Lower leg skin (tissue), 4 donors: ENCODE results near the gene METTL21A. TPM values are rescaled to one million over a fixed set of nuclear protein-coding genes. Genes with fewer than 3 reads are reported as not detected.
"Not testable (repeated sequence)": the region's sequence is repeated elsewhere in the genome, so short reads cannot be mapped to it uniquely, and the experiment has no call there.

Experiments
- DNase-seq, 2 donors: peaks; one replicate each; pipeline ENCODE4 v3.0.0-alpha.2; 2019; ENCODE audit warnings: low spot score in 2 of 2
- H3K4me3 ChIP-seq: fragments of 200-600 bp; sonication (generic); 2 replicates; pipeline ENCODE4 v1.5.1; 2017; ENCODE audit warnings: mild to moderate bottlenecking, low read depth; ENCODE audit not compliant: poor library complexity, severe bottlenecking
- CTCF ChIP-seq, 3 donors: fragments of 450-650 bp; IDR thresholded peaks; one replicate each; pipeline ENCODE4 v1.5.1; 2016; ENCODE audit warnings: antibody characterized with exemption in 3 of 3, mild to moderate bottlenecking in 3 of 3, moderate library complexity in 2 of 3
- POLR2A ChIP-seq, 2 donors: fragments of 450-650 bp; IDR thresholded peaks; one replicate each; pipeline ENCODE4 v1.6.1; 2016 to 2017; ENCODE audit warnings: antibody characterized with exemption in 2 of 2, mild to moderate bottlenecking in 1 of 2, moderate library complexity in 1 of 2
- WGBS, 2 donors: methylation state at CpG; one replicate each; pipeline ENCODE4 v1.1.5; 2018; 5-methylcytosine and 5-hydroxymethylcytosine counted together
- intact Hi-C: fragments of 100-400 bp; cut with DNase I; formaldehyde crosslinking; loops from one replicate; pipeline ENCODE4 v1.15.0; 2023; ENCODE audit warnings: low total_unique reads
- total RNA-seq, 4 donors: library from RNA; depleted of rRNA; stranded (reverse); fragments of >200 nt; gene quantifications; one replicate each; pipeline ENCODE4 v1.1.0, GENCODE V29; 2016

METTL21A gene
- total RNA-seq, 4 donors from 2014 or later = 4.5 to 18.4 (median 10.2) TPM

- no peak overlapping the region for H3K4me3 ChIP-seq
- WGBS, 2 donors = 87 to 98% methylated on average over 1 of the region's 1 CpG
- intact Hi-C loops = no loop called here
- TF ChIP-seq CTCF (IDR thresholded peaks at IDR 0.05) = no peak
- no peak for TF ChIP-seq POLR2A (IDR thresholded peaks at IDR 0.05)
- DNase-seq = no peak
These were observed 18.7 kb upstream of the METTL21A start for GRCh38 chr2:207643892-207644291.

GRCh38 chr2:207640661-207641060, 15.5 kb upstream of the METTL21A start:
- no peak for DNase-seq
- intact Hi-C loops = no loop called here
- TF ChIP-seq CTCF (IDR thresholded peaks at IDR 0.05) = no peak
- TF ChIP-seq POLR2A (IDR thresholded peaks at IDR 0.05) = no peak
- 70 to 75% methylated on average over 1 of the region's 1 CpG for WGBS, 2 donors
- H3K4me3 ChIP-seq = no peak overlapping the region

- DNase-seq = no peak
- intact Hi-C loops = no loop called here
- TF ChIP-seq CTCF (IDR thresholded peaks at IDR 0.05) = no peak
- TF ChIP-seq POLR2A (IDR thresholded peaks at IDR 0.05) = no peak
These were observed 15.0 kb upstream of the METTL21A start for GRCh38 chr2:207640160-207640559.

GRCh38 chr2:207639288-207639687, 14.1 kb upstream of the METTL21A start:
- DNase-seq, intact Hi-C loops, H3K4me3 ChIP-seq: not testable (repeated sequence)
- 93 to 95% methylated on average over 3 of the region's 3 CpGs for WGBS, 2 donors

More at GRCh38 chr2:207640160-207640559, 15.0 kb upstream of the METTL21A start:
- H3K4me3 ChIP-seq = no peak overlapping the region

GRCh38 chr2:207635468-207636200, 10.4 kb upstream of the METTL21A start:
- DNase-seq = no peak
- intact Hi-C loops = no loop called here
- no peak for TF ChIP-seq CTCF (IDR thresholded peaks at IDR 0.05)
- TF ChIP-seq POLR2A (IDR thresholded peaks at IDR 0.05) = no peak
- 58 to 68% methylated on average over 11 of the region's 11 CpGs for WGBS, 2 donors
- H3K4me3 ChIP-seq = no peak overlapping the region

GRCh38 chr2:207633686-207634085, 8.5 kb upstream of the METTL21A start:
- intact Hi-C loops = no loop called here
- WGBS, 2 donors = 88% methylated on average over 3 of the region's 3 CpGs
- DNase-seq = no peak
- no peak overlapping the region for H3K4me3 ChIP-seq
- no peak for TF ChIP-seq CTCF (IDR thresholded peaks at IDR 0.05)
- TF ChIP-seq POLR2A (IDR thresholded peaks at IDR 0.05) = no peak
